Thymus (tissue), 11 donors: ENCODE measurements around the gene C1orf35. TPM values are rescaled to one million over a fixed set of nuclear protein-coding genes. Genes with fewer than 3 reads are reported as not detected.

Experiments used
- DNase-seq, 9 donors: peaks; one replicate each; pipeline ENCODE4 v3.0.0-alpha.2; 2013; ENCODE audit warnings: low spot score in 9 of 9, low read depth in 6 of 9, missing footprints in 1 of 9
- H3K27ac ChIP-seq, 2 donors: one replicate each; pipeline ENCODE4 v1.5.1; 2013; ENCODE audit warnings: control low read depth in 1 of 2, low read depth in 1 of 2, low read length in 1 of 2, mild to moderate bottlenecking in 1 of 2, moderate library complexity in 1 of 2
- H3K27me3 ChIP-seq, 2 donors: one replicate each; pipeline ENCODE4 v1.5.1; 2013; ENCODE audit warnings: low read length in 1 of 2; ENCODE audit not compliant: control insufficient read depth in 2 of 2, insufficient read depth in 1 of 2
- H3K36me3 ChIP-seq, 2 donors: one replicate each; pipeline ENCODE4 v1.5.1; 2013; ENCODE audit warnings: low read length in 1 of 2, mild to moderate bottlenecking in 1 of 2, moderate library complexity in 1 of 2; ENCODE audit not compliant: control insufficient read depth in 2 of 2, insufficient read depth in 2 of 2
- H3K4me1 ChIP-seq, 2 donors: one replicate each; pipeline ENCODE4 v1.5.1; 2013; ENCODE audit warnings: low read length in 2 of 2; ENCODE audit not compliant: control insufficient read depth in 2 of 2, insufficient read depth in 2 of 2
- H3K4me3 ChIP-seq, 2 donors: one replicate each; pipeline ENCODE4 v1.5.1; 2013; ENCODE audit warnings: low read length in 2 of 2, control low read depth in 1 of 2, mild to moderate bottlenecking in 1 of 2
- H3K9me3 ChIP-seq, 2 donors: one replicate each; pipeline ENCODE4 v1.5.1; 2013; ENCODE audit warnings: low read length in 1 of 2, mild to moderate bottlenecking in 1 of 2; ENCODE audit not compliant: control insufficient read depth in 2 of 2, insufficient read depth in 1 of 2
- WGBS: extraction: QIAGEN DNeasy Blood & Tissue Kit; methylation state at CpG from one replicate; pipeline ENCODE4 v1.1.7; 2013; 5-methylcytosine and 5-hydroxymethylcytosine counted together
- polyA plus RNA-seq: library from polyadenylated mRNA; stranded (reverse); fragments of 200-250 nt; gene quantifications from one replicate; pipeline ENCODE4 v1.2.3, GENCODE V29; 2013
- total RNA-seq: library from RNA; stranded (reverse); fragments of 120-200 nt; gene quantifications from one replicate; pipeline ENCODE4 v1.2.4, GENCODE V29; 2013
- donor health status: healthy.

The C1orf35 gene
- total and polyA plus RNA-seq, 2 donors, result 17.5 to 26.1 TPM

DNA sequence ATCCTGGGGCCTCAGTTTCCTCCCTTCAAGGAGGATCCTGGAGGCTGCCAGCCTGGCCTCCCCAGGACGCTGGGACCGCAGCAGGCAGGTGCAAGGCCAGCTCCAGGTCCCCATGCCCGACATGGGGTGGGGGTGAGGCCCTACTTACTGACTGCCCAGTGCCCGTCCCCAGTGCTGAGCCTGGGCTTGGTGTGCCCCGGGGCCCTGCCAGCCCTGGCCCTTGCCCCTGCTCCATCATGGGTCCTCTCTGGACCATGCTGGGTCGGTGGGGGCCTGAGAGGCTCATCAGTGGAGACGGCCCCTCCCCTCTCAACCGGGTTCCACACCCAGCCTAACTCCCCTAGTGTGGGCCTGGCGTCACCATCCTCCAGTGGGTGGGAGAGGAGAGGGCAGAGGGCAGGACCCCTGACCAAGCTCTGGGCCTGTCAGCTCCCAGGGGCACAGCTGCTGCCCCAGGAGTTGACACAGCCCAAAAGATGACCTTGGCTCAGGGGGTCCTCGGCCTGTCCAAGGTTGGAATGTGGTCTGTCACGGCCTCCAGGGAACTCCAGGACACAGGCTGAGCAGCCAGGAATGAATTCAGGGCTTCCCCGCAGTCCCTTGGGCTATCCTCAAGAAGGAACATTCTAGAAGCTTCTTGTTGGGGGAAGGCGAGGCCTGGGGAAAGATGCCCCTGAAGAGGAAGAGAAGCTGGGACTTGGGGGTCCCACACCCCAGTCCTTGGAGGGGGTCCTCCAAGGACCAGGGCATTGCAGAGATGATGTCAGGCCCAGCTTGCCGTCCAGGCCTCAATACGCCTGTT lies 38.2 kb downstream of the C1orf35 start:
- DNase-seq, result no peak
- no peak overlapping the region for H3K27ac ChIP-seq
- no peaks in the 10 kb centered on the region for H3K36me3 ChIP-seq
- peaks cover 0 to 8% of the 10 kb centered on the region in 2 donors for H3K9me3 ChIP-seq
- no peak overlapping the region for H3K4me3 ChIP-seq
- peaks cover 0 to 6% of the 10 kb centered on the region in 2 donors for H3K4me1 ChIP-seq
- peaks cover 14 to 89% of the 10 kb centered on the region in 2 donors for H3K27me3 ChIP-seq
- 87% methylated on average over 15 of the region's 15 CpGs for WGBS

DNA sequence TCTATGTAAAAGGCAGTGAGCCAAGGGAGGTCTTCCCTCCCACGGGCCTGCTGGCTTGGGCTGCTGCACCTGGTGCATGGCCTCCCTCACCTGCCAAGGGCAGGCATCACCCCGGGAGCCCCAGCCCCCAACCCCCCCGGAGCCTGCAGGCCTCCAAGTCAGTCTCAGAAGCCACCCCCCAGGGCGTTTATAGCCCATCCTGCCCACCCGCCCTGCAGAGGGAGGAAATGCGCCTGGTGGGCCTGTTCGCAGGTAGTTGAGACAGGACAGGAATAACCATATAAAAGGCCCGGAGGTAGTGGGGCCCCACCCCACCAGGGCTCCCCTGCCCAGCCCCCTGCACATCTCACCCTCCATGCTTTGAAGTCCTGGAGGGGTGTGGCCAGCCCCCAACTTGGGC lies 38.8 kb downstream of the C1orf35 start:
- Histone ChIP-seq H3K36me3 (no peaks in the 10 kb centered on the region), H3K4me1 (peaks cover 4 to 12% of the 10 kb centered on the region in 2 donors), H3K9me3 (peaks cover 3 to 13% of the 10 kb centered on the region in 2 donors), H3K27ac (no peak overlapping the region), H3K4me3 (no peak overlapping the region), H3K27me3 (peaks cover 20 to 90% of the 10 kb centered on the region in 2 donors)
- DNase-seq, result no peak
- WGBS, result 71% methylated on average over 8 of the region's 8 CpGs

DNA sequence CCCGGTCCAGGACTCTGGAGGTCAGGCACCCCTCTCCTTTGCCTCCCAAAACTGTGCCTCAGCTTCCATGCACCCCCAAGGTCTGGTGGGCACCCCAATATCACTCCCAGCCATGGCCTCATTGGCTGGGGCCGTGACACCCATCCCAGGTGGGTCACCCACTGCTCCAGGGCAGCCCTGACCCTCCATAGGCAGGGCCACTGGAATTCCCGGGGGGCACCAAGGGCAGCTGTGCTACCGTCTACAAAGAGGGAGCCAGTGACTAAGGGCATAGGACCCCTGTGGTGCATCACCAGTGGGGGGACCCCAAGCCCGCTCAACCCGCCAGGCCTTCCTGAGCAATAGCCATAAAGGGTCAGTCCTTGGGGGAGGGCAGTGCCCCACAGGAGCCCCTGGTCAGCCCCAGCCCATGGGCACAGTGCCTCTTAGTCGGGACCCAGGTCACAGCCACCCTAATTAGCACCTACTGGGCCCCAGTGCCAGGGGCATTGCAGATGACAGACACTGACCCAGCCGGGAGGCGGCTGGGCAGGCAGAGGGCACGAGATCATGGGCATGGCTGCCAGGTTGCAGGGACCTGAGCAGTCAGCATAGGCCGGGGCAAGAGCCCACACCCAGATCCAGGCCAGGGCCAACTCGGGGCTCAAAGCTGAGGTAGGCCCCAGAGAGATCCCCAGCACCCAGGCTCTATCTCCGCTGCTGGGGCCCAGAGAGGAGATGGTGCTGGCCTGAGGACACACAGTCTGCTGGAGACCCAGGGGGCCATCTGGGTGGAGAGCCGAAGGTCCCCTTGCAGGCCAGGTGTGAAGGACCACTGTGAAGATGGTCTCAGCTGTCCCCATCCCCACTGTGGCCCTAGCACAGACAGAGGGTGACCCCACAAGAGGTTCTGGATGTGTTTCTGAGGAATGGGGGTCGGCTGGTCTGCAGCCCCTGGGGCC lies 39.6 kb downstream of the C1orf35 start:
- DNase-seq, result no peak
- H3K9me3 ChIP-seq, result peaks cover 3 to 15% of the 10 kb centered on the region in 2 donors
- 88% methylated on average over 15 of the region's 15 CpGs for WGBS
- H3K27ac ChIP-seq, result no peak overlapping the region
- H3K4me3 ChIP-seq, result no peak overlapping the region
- H3K36me3 ChIP-seq, result no peaks in the 10 kb centered on the region
- peaks cover 26 to 90% of the 10 kb centered on the region in 2 donors for H3K27me3 ChIP-seq
- H3K4me1 ChIP-seq, result peaks cover 4 to 14% of the 10 kb centered on the region in 2 donors

DNA sequence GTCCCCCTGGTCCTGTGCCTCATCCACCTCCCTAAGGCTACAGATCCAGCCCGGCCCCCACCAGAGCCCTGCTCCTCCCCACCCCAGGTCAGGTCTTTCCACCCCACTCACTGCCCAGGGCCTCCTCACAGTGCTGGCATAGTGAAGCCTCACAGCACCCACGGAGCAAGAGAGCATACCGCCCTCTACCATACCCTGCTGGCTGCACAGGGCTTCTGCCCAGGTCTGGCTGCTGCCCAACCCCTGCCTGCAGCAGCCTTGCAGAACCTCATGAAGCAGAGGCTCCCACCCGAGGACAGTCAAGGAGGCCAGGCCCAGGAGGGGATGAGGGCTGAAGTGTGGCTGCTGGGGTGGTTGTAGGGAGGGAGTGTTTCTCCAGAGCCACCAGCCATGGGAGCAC lies 40.3 kb downstream of the C1orf35 start:
- Histone ChIP-seq H3K4me3 (no peak overlapping the region), H3K4me1 (peaks cover 4 to 14% of the 10 kb centered on the region in 2 donors), H3K27ac (no peak overlapping the region), H3K27me3 (peaks cover 32 to 95% of the 10 kb centered on the region in 2 donors), H3K36me3 (no peaks in the 10 kb centered on the region), H3K9me3 (peaks cover 3 to 15% of the 10 kb centered on the region in 2 donors)
- WGBS, result 82% methylated on average over 4 of the region's 4 CpGs
- DNase-seq, result no peak

DNA sequence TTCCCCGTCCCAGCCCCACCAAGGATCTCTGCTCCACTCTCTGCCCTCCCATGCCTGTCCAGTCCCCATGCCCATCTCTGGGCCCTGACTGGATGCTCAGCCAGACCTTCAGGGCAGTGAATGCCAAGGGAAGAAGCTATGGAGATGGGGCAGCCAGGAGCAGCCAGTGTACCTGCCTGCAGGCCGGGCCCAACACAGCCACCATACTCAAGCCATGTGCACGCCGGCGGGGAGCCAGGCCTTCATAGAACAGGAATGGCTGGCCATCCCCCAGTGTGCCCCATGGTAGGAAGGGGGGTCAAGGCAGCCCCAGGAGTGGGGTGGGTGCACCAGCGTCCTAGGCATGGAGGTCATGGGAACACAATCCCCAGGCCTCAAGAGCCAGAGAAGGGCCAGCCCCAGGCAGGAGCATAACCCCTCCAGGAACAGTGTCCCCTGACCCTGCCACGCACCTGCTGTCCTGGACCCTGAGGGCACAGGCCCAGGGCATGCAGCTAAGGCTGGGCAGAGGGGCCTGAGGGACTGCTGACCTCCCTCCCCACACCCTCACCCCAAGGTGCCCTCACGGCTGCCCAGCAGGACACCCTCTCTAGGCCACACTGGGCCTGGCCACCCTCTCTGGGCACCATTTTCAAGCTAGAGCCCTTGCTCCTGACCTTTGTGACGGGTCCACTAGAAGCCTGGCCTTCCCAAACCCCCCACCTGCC lies 40.9 kb downstream of the C1orf35 start:
- no peaks in the 10 kb centered on the region for H3K36me3 ChIP-seq
- peaks cover 3 to 15% of the 10 kb centered on the region in 2 donors for H3K9me3 ChIP-seq
- H3K4me3 ChIP-seq, result no peak overlapping the region
- H3K27me3 ChIP-seq, result peaks cover 36 to 95% of the 10 kb centered on the region in 2 donors
- no peak overlapping the region for H3K27ac ChIP-seq
- DNase-seq, result no peak
- H3K4me1 ChIP-seq, result peaks cover 4 to 14% of the 10 kb centered on the region in 2 donors
- 96% methylated on average over 9 of the region's 9 CpGs for WGBS

DNA sequence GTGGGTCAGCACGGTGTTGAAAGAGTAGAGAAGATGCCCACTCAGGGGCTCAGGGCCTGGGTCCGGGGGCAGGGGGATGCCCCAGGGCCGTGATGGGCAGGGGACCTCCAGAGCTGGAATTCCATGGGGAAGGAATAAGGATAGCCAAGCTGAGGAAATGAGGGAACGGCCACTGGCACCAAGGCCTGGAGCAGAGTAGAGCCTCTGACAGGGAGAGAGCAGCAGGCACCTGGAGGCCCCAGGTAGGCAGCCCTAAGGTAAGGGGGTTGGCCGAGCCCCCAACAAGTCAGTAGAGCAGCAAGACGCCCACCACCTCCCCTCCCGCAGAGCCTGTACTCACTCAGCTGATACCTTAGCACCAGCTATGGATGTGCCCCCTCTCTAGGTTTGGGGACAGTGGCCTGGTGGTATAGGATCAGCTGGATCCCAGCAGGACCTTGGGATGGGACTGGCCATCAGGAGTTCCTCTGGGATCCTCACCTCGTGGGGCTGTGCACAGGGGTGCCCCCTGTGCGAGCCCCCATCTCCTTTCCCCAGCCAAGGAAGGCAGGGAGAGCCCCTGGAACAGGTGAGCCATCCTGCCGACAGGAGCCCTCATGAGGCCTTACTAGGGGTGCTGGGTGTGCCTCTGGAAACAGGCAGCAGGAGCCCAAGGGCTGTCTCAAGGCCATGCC lies 41.6 kb downstream of the C1orf35 start:
- WGBS, result 80% methylated on average over 10 of the region's 10 CpGs
- Histone ChIP-seq H3K4me1 (peaks cover 4 to 14% of the 10 kb centered on the region in 2 donors), H3K27ac (no peak overlapping the region), H3K9me3 (peaks cover 3 to 15% of the 10 kb centered on the region in 2 donors), H3K36me3 (no peaks in the 10 kb centered on the region), H3K4me3 (no peak overlapping the region), H3K27me3 (peaks cover 36 to 93% of the 10 kb centered on the region in 2 donors)
- no peak for DNase-seq

DNA sequence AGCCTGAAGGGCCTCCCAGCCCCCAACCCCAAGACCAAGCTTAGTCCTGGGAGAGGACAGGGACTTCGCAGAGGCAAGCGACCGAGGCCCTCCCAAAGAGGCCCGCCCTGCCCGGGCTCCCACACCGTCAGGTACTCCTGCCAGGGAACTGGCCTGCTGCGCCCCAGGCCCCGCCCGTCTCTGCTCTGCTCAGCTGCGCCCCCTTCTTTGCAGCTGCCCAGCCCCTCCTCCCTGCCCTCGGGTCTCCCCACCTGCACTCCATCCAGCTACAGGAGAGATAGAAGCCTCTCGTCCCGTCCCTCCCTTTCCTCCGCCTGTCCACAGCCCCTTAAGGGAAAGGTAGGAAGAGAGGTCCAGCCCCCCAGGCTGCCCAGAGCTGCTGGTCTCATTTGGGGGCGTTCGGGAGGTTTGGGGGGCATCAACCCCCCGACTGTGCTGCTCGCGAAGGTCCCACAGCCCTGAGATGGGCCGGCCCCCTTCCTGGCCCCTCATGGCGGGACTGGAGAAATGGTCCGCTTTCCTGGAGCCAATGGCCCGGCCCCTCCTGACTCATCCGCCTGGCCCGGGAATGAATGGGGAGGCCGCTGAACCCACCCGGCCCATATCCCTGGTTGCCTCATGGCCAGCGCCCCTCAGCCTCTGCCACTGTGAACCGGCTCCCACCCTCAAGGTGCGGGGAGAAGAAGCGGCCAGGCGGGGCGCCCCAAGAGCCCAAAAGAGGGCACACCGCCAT lies 42.5 kb downstream of the C1orf35 start:
- peaks cover 40 to 92% of the 10 kb centered on the region in 2 donors for H3K27me3 ChIP-seq
- 16% methylated on average over 34 of the region's 34 CpGs for WGBS
- peaks cover 4 to 14% of the 10 kb centered on the region in 2 donors for H3K4me1 ChIP-seq
- DNase-seq, result no peak
- no peak overlapping the region for H3K4me3 ChIP-seq
- H3K9me3 ChIP-seq, result peaks cover 3 to 15% of the 10 kb centered on the region in 2 donors
- H3K36me3 ChIP-seq, result no peaks in the 10 kb centered on the region
- H3K27ac ChIP-seq, result no peak overlapping the region
